Osteocyte (in vitro differentiated cells): ENCODE results near the gene DENND1A. TPM values are rescaled to one million over a fixed set of nuclear protein-coding genes. Genes with fewer than 3 reads are reported as not detected.

Source experiments
- DNase-seq: peaks from one replicate; pipeline ENCODE4 v3.0.0; 2021; ENCODE audit warnings: mixed read lengths; ENCODE audit not compliant: unreplicated experiment; ENCODE audit errors: extremely low spot score
- H3K27ac Mint-ChIP-seq: one replicate; pipeline ENCODE4 v1.8.0; 2021; ENCODE audit warnings: mild to moderate bottlenecking, mixed read lengths; ENCODE audit not compliant: unreplicated experiment
- H3K27me3 Mint-ChIP-seq: one replicate; pipeline ENCODE4 v1.8.0; 2021; ENCODE audit warnings: mixed read lengths; ENCODE audit not compliant: unreplicated experiment
- H3K36me3 Mint-ChIP-seq: one replicate; pipeline ENCODE4 v1.8.0; 2021; ENCODE audit warnings: mixed read lengths; ENCODE audit not compliant: unreplicated experiment
- H3K4me1 Mint-ChIP-seq: one replicate; pipeline ENCODE4 v1.8.0; 2021; ENCODE audit warnings: mixed read lengths; ENCODE audit not compliant: unreplicated experiment
- H3K4me3 Mint-ChIP-seq: one replicate; pipeline ENCODE4 v1.8.0; 2021; ENCODE audit warnings: mild to moderate bottlenecking, moderate library complexity, mixed read lengths; ENCODE audit not compliant: unreplicated experiment
- H3K9me3 Mint-ChIP-seq: one replicate; pipeline ENCODE4 v1.8.0; 2021; ENCODE audit warnings: mixed read lengths; ENCODE audit not compliant: unreplicated experiment
- CTCF ChIP-seq: fragments of 200-600 bp; sonication (generic); IDR thresholded peaks from 2 replicates; pipeline ENCODE4 v1.5.0; 2021; ENCODE audit warnings: antibody characterized with exemption, mild to moderate bottlenecking, moderate library complexity
- total RNA-seq: library from RNA; stranded (reverse); gene quantifications from 2 replicates; pipeline ENCODE4 v1.2.1, GENCODE V29; 2021

The DENND1A gene
- total RNA-seq, 1 donor from 2014 or later: 19.8 TPM

GRCh38 chr9:123555646-123556045 lies 374.3 kb downstream of the DENND1A start:
- Mint-ChIP-seq H3K9me3 (no peaks in the 10 kb centered on the region), H3K27ac (no peak overlapping the region), H3K4me3 (no peak overlapping the region), H3K27me3 (no peaks in the 10 kb centered on the region), H3K4me1 (peaks cover 12% of the 10 kb centered on the region), H3K36me3 (peaks cover 29% of the 10 kb centered on the region)
- TF ChIP-seq CTCF: no peak
- no peak for DNase-seq

GRCh38 chr9:123552530-123552929 lies 377.4 kb downstream of the DENND1A start:
- TF ChIP-seq CTCF: no peak
- Mint-ChIP-seq H3K4me3 (no peak overlapping the region), H3K9me3 (no peaks in the 10 kb centered on the region), H3K4me1 (peaks cover 12% of the 10 kb centered on the region), H3K27me3 (no peaks in the 10 kb centered on the region), H3K36me3 (peaks cover 28% of the 10 kb centered on the region), H3K27ac (no peak overlapping the region)
- DNase-seq: no peak

- no peak for DNase-seq
These were observed 378.2 kb downstream of the DENND1A start for GRCh38 chr9:123551734-123552133.

GRCh38 chr9:123550797-123551196 lies 379.1 kb downstream of the DENND1A start:
- Mint-ChIP-seq H3K4me1 (peaks cover 12% of the 10 kb centered on the region), H3K36me3 (peaks cover 12% of the 10 kb centered on the region), H3K4me3 (no peak overlapping the region), H3K27ac (no peak overlapping the region), H3K27me3 (no peaks in the 10 kb centered on the region), H3K9me3 (no peaks in the 10 kb centered on the region)
- DNase-seq: no peak
- TF ChIP-seq CTCF: no peak

More at GRCh38 chr9:123551734-123552133, 378.2 kb downstream of the DENND1A start:
- Mint-ChIP-seq H3K27me3 (no peaks in the 10 kb centered on the region), H3K36me3 (peaks cover 22% of the 10 kb centered on the region), H3K4me3 (no peak overlapping the region), H3K4me1 (peaks cover 12% of the 10 kb centered on the region), H3K9me3 (no peaks in the 10 kb centered on the region), H3K27ac (no peak overlapping the region)
- no peak for TF ChIP-seq CTCF

GRCh38 chr9:123550012-123550411 lies 379.9 kb downstream of the DENND1A start:
- Mint-ChIP-seq H3K9me3 (no peaks in the 10 kb centered on the region), H3K27me3 (no peaks in the 10 kb centered on the region), H3K4me1 (peaks cover 12% of the 10 kb centered on the region), H3K4me3 (no peak overlapping the region), H3K27ac (no peak overlapping the region), H3K36me3 (peaks cover 4% of the 10 kb centered on the region)
- no peak for DNase-seq
- no peak for TF ChIP-seq CTCF
